ENCODE data around the gene EXOC6.

GRCh38 chr10:92814790-92815189 lies 33.5 kb upstream of the EXOC6 start:
- TF ChIP-seq CTCF (IDR thresholded peaks at IDR 0.05) (no peak), EP300 (IDR thresholded peaks at IDR 0.05) (no peak), POLR2A (IDR thresholded peaks at IDR 0.05) (no peak)
